Body of pancreas (tissue), 4 donors: Measurements from ENCODE around the gene ZYG11A.

Experiments used
- CTCF ChIP-seq, 7 experiments: fragments of 450-650 bp in 4 of 7; fragments of 200-600 bp in 3 of 7; sonication (generic) in 3 of 7; IDR thresholded peaks; one replicate each; pipeline ENCODE4 v1.5.1; 2016 to 2019; ENCODE audit warnings: antibody characterized with exemption in 7 of 7
- POLR2A ChIP-seq, 3 donors: fragments of 450-650 bp; IDR thresholded peaks; one replicate each; pipeline ENCODE4 v1.6.1; 2016; ENCODE audit warnings: antibody characterized with exemption in 3 of 3, mild to moderate bottlenecking in 2 of 3

DNA sequence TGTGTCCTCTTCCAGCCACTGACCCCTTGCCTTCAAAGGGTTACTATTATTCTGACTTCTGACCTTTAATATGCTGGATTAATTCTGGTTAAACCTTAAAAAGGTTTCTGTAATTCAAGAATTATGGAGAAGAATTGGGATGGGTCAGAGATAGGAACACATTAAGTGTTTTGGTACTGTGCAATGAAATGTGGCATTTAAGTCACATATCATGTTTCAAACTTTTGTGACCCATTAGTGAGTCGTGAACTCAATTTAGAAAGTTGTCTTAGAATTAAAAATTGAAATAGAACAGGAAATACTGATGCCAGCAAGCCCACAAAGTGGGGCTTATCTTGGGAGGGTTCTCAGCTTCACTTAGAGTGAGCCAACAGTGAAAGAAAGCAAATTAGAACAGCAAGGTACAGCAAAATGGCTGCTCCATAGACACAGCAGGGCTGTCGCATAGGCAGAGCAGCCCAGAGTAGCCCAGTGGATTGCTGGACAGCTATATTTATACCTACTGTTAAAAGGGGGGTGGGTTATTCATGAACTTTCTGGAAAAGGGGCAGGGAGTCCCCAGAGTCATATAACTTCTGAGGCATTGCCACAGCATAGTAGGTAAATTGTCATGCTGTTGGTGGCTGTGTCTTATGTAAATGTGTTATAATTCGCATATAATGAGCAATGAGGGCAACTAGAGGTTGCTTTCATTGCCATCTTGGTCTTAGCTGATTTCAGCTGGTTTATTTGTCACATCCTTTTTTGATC lies 95.0 kb downstream of the ZYG11A start:
- no peak for TF ChIP-seq POLR2A (IDR thresholded peaks at IDR 0.05)
- no peak for TF ChIP-seq CTCF (IDR thresholded peaks at IDR 0.05)
